Measurements from ENCODE around the gene PCDH9.

The PCDH9 gene

GRCh38 chr13:66659701-66660467 is 570.3 kb downstream of the PCDH9 start:
- Histone ChIP-seq H3K9me3 (ENCODE audit: severe bottlenecking) (no peaks in the 10 kb centered on the region), H3K27me3 (ENCODE audit: insufficient read depth, poor library complexity, severe bottlenecking) (no peaks in the 10 kb centered on the region), H3K27ac (ENCODE audit: poor library complexity, severe bottlenecking) (peak overlapping the region; percentile 3), H3K36me3 (ENCODE audit: low read depth) (no peaks in the 10 kb centered on the region), H3K4me3 (ENCODE audit: severe bottlenecking) (no peak overlapping the region), H3K4me1 (ENCODE audit: insufficient read depth, poor library complexity, severe bottlenecking) (peaks cover 19% of the 10 kb centered on the region)
- peak; percentile 60 for ATAC-seq (ENCODE audit: low read depth)
- no peak for TF ChIP-seq CTCF (IDR thresholded peaks at IDR 0.05; ENCODE audit: poor library complexity, severe bottlenecking)
- no peak for DNase-seq (ENCODE audit: low spot score)

- ATAC-seq (ENCODE audit: low read depth) (no peak), DNase-seq (ENCODE audit: low spot score) (no peak)
- H3K4me1 ChIP-seq (ENCODE audit: insufficient read depth, poor library complexity, severe bottlenecking) = peaks cover 19% of the 10 kb centered on the region
- H3K9me3 ChIP-seq (ENCODE audit: severe bottlenecking) = no peaks in the 10 kb centered on the region
- no peaks in the 10 kb centered on the region for H3K36me3 ChIP-seq (ENCODE audit: low read depth)
- no peak overlapping the region for H3K4me3 ChIP-seq (ENCODE audit: severe bottlenecking)
- TF ChIP-seq CTCF (IDR thresholded peaks at IDR 0.05; ENCODE audit: poor library complexity, severe bottlenecking) = no peak
- no peaks in the 10 kb centered on the region for H3K27me3 ChIP-seq (ENCODE audit: insufficient read depth, poor library complexity, severe bottlenecking)
- H3K27ac ChIP-seq (ENCODE audit: poor library complexity, severe bottlenecking) = no peak overlapping the region
Observed at GRCh38 chr13:66659286-66659685, 570.9 kb downstream of the PCDH9 start.

- no peaks in the 10 kb centered on the region for H3K9me3 ChIP-seq (ENCODE audit: severe bottlenecking)
- no peaks in the 10 kb centered on the region for H3K27me3 ChIP-seq (ENCODE audit: insufficient read depth, poor library complexity, severe bottlenecking)
- no peak overlapping the region for H3K4me3 ChIP-seq (ENCODE audit: severe bottlenecking)
- DNase-seq (ENCODE audit: low spot score) (peak; percentile 92), ATAC-seq (ENCODE audit: low read depth) (peak; percentile 99)
- TF ChIP-seq CTCF (IDR thresholded peaks at IDR 0.05; ENCODE audit: poor library complexity, severe bottlenecking) = no peak
- H3K27ac ChIP-seq (ENCODE audit: poor library complexity, severe bottlenecking) = peak overlapping the region; percentile 51
- peaks cover 19% of the 10 kb centered on the region for H3K4me1 ChIP-seq (ENCODE audit: insufficient read depth, poor library complexity, severe bottlenecking)
- no peaks in the 10 kb centered on the region for H3K36me3 ChIP-seq (ENCODE audit: low read depth)
Observed at GRCh38 chr13:66657165-66657881, 572.8 kb downstream of the PCDH9 start.

- no peaks in the 10 kb centered on the region for H3K27me3 ChIP-seq (ENCODE audit: insufficient read depth, poor library complexity, severe bottlenecking)
- no peak for TF ChIP-seq CTCF (IDR thresholded peaks at IDR 0.05; ENCODE audit: poor library complexity, severe bottlenecking)
- no peaks in the 10 kb centered on the region for H3K9me3 ChIP-seq (ENCODE audit: severe bottlenecking)
- DNase-seq (ENCODE audit: low spot score) = no peak
- peaks cover 19% of the 10 kb centered on the region for H3K4me1 ChIP-seq (ENCODE audit: insufficient read depth, poor library complexity, severe bottlenecking)
- H3K4me3 ChIP-seq (ENCODE audit: severe bottlenecking) = no peak overlapping the region
- H3K36me3 ChIP-seq (ENCODE audit: low read depth) = no peaks in the 10 kb centered on the region
- H3K27ac ChIP-seq (ENCODE audit: poor library complexity, severe bottlenecking) = peak overlapping the region; percentile 51
- ATAC-seq (ENCODE audit: low read depth) = no peak
Observed at GRCh38 chr13:66655847-66656454, 574.2 kb downstream of the PCDH9 start.
